Suprapubic skin (tissue), 4 donors: Measurements from ENCODE around the gene PLEKHO2. TPM values are rescaled to one million over a fixed set of nuclear protein-coding genes. Genes with fewer than 3 reads are reported as not detected.
"Not testable (repeated sequence)": the region's sequence is repeated elsewhere in the genome, so short reads cannot be mapped to it uniquely, and the experiment has no call there.

Experiments used
- DNase-seq, 2 donors: peaks; one replicate each; pipeline ENCODE4 v3.0.0-alpha.2; 2019; ENCODE audit warnings: low spot score in 2 of 2
- H3K27ac ChIP-seq: fragments of 200-600 bp; sonication (generic); one replicate; pipeline ENCODE4 v1.5.1; 2019
- H3K27me3 ChIP-seq: fragments of 200-600 bp; sonication (generic); one replicate; pipeline ENCODE4 v1.5.1; 2019
- H3K36me3 ChIP-seq: fragments of 200-600 bp; sonication (generic); one replicate; pipeline ENCODE4 v1.5.1; 2019
- H3K4me1 ChIP-seq: fragments of 200-600 bp; sonication (generic); one replicate; pipeline ENCODE4 v1.5.1; 2019
- H3K4me3 ChIP-seq: fragments of 200-600 bp; sonication (generic); one replicate; pipeline ENCODE4 v1.5.1; 2019; ENCODE audit warnings: mild to moderate bottlenecking
- H3K9me3 ChIP-seq: fragments of 200-600 bp; sonication (generic); one replicate; pipeline ENCODE4 v1.5.1; 2019
- EP300 ChIP-seq: sonication (generic); formaldehyde crosslinking; IDR thresholded peaks from one replicate; pipeline ENCODE4 v1.6.1; 2017; ENCODE audit warnings: antibody characterized with exemption
- POLR2A ChIP-seq, 2 donors: fragments of 450-650 bp; IDR thresholded peaks; one replicate each; pipeline ENCODE4 v1.6.1; 2017; ENCODE audit warnings: antibody characterized with exemption in 2 of 2, mild to moderate bottlenecking in 2 of 2, moderate library complexity in 2 of 2
- POLR2AphosphoS5 ChIP-seq, 3 donors: sonication (generic); formaldehyde crosslinking; IDR thresholded peaks; one replicate each; pipeline ENCODE4 v1.6.1; 2017; ENCODE audit warnings: antibody characterized with exemption in 3 of 3
- WGBS: methylation state at CpG from one replicate; pipeline ENCODE4 v1.1.5; 2018; 5-methylcytosine and 5-hydroxymethylcytosine counted together
- total RNA-seq, 4 donors: library from RNA; depleted of rRNA; stranded (reverse); fragments of >200 nt; gene quantifications; one replicate each; pipeline ENCODE4 v1.1.0, GENCODE V29; 2016
- TF ChIP-seq, protein P1 (sequence below), 2 donors: fragments of 200-600 bp in 1 of 2; fragments of 450-650 bp in 1 of 2; sonication (generic) in 1 of 2; IDR thresholded peaks; one replicate each; pipeline ENCODE4 v1.5.1; 2016 to 2019; ENCODE audit warnings: antibody characterized with exemption in 2 of 2, mild to moderate bottlenecking in 1 of 2, moderate library complexity in 1 of 2

The PLEKHO2 gene
- 10 to 100 TPM in 1 of 4 donors, 1 to 10 TPM in 3; 6.7 to 13.8 (median 8.0) TPM for total RNA-seq

DNA sequence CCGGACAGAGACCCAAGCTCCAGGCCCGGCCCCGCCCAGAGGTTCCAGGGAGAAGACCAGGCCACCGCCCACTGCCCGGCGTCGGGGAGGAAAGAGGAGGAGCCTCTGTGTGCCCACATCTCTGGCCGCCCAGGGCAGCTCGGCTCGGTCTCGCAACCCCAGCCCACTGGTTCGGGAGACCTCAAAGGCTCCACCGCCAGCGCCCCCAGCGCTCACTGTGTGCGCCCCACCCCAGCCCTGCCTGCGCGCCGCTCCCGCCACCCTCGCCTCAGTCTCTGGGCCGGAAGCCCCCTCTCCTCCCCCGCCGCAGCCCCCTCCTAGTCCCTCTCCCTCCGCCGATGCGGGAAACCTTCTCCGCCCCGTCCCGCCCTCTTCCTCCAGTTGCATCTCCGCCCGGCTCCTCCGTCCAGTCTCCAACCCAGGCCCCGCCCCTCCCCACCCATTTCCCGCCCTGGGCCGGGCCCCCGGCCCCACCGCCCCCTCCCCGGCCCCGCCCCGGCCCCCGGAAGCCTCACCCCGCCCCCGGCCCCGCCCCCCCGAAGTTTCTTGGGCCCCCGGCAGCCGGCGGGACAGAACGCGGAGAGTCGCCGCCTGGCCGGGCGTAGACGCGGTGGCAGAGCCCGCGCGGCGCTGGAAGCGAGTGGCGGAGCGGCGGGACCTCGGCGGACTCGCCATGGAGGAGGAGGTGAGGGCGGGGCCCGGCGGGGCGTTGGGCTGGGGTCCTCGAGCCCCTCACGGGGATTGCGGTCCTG, at the start of gene PLEKHO2:
Gene PLEKHO2 (plus strand): TSS at position 572 of the 752 bp plus-strand sequence. CDS start 102 bp downstream, at position 674.
- peak within 1 kb of the TSS; percentile 82 for H3K4me3 ChIP-seq
- peak within 1 kb of the TSS; percentile 80 for H3K27ac ChIP-seq
- no peaks in the 10 kb centered on the region for H3K9me3 ChIP-seq
- peaks cover 43% of the 10 kb centered on the region for H3K4me1 ChIP-seq
- H3K27me3 ChIP-seq = no peaks in the 10 kb centered on the region
- H3K36me3 ChIP-seq = no peaks in the 10 kb centered on the region
- TF ChIP-seq EP300 (no peak), POLR2A (IDR thresholded peaks at IDR 0.05) (peak in 1 of 2 donors; percentile 74), POLR2AphosphoS5 (IDR thresholded peaks at IDR 0.05) (peak; percentile 31 to 64 (median 47))
- TF ChIP-seq, protein P1, sequence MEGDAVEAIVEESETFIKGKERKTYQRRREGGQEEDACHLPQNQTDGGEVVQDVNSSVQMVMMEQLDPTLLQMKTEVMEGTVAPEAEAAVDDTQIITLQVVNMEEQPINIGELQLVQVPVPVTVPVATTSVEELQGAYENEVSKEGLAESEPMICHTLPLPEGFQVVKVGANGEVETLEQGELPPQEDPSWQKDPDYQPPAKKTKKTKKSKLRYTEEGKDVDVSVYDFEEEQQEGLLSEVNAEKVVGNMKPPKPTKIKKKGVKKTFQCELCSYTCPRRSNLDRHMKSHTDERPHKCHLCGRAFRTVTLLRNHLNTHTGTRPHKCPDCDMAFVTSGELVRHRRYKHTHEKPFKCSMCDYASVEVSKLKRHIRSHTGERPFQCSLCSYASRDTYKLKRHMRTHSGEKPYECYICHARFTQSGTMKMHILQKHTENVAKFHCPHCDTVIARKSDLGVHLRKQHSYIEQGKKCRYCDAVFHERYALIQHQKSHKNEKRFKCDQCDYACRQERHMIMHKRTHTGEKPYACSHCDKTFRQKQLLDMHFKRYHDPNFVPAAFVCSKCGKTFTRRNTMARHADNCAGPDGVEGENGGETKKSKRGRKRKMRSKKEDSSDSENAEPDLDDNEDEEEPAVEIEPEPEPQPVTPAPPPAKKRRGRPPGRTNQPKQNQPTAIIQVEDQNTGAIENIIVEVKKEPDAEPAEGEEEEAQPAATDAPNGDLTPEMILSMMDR (IDR thresholded peaks at IDR 0.05) = peak in 1 of 2 donors; percentile 30
- WGBS = 2% methylated on average over 29 of the region's 75 CpGs
- DNase-seq = peak; percentile 98

- 96% methylated on average over 3 of the region's 3 CpGs for WGBS
- Histone ChIP-seq H3K27ac (no peak overlapping the region), H3K4me1 (no peaks in the 10 kb centered on the region), H3K4me3 (no peak overlapping the region), H3K9me3 (no peaks in the 10 kb centered on the region), H3K36me3 (no peaks in the 10 kb centered on the region), H3K27me3 (no peaks in the 10 kb centered on the region)
- DNase-seq = no peak
- TF ChIP-seq POLR2AphosphoS5 (IDR thresholded peaks at IDR 0.05) = no peak
- TF ChIP-seq, protein P1 (IDR thresholded peaks at IDR 0.05) = no peak
- no peak for TF ChIP-seq POLR2A (IDR thresholded peaks at IDR 0.05)
- TF ChIP-seq EP300 = no peak
Observed at GRCh38 chr15:64792282-64792681, 49.4 kb upstream of the PLEKHO2 start.

- not testable (repeated sequence) for H3K27ac ChIP-seq
Observed at GRCh38 chr15:64795299-64795698, 46.4 kb upstream of the PLEKHO2 start.

GRCh38 chr15:64795921-64796320, 45.8 kb upstream of the PLEKHO2 start:
- 88% methylated on average over 9 of the region's 9 CpGs for WGBS
- not testable (repeated sequence) for H3K27ac ChIP-seq

More at GRCh38 chr15:64795299-64795698, 46.4 kb upstream of the PLEKHO2 start:
- 95% methylated on average over 7 of the region's 7 CpGs for WGBS
- not testable (repeated sequence) for DNase-seq, H3K4me3 ChIP-seq, H3K27me3 ChIP-seq, H3K4me1 ChIP-seq, H3K36me3 ChIP-seq, H3K9me3 ChIP-seq

DNA sequence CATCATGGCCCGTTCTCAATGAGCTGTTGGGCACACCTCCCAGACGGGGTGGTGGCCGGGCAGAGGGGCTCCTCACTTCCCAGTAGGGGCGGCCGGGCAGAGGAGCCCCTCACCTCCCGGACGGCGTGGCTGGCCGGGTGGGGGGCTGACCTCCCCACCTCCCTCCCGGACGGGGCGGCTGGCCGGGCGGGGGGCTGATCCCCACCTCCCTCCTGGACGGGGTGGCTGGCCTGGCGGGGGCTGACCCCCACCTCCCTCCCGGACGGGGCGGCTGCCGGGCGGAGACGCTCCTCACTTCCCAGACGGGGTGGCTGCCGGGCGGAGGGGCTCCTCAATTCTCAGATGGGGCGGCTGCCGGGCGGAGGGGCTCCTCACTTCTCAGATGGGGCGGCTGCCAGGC, 42.8 kb upstream of the PLEKHO2 start:
- not testable (repeated sequence) for H3K27ac ChIP-seq, H3K9me3 ChIP-seq, H3K36me3 ChIP-seq, H3K4me3 ChIP-seq, H3K27me3 ChIP-seq, DNase-seq, H3K4me1 ChIP-seq
- WGBS = no CpG with 5 or more reads among the region's 29 CpGs

More at GRCh38 chr15:64795921-64796320, 45.8 kb upstream of the PLEKHO2 start:
- H3K9me3 ChIP-seq, H3K36me3 ChIP-seq, DNase-seq, H3K27me3 ChIP-seq, H3K4me1 ChIP-seq, H3K4me3 ChIP-seq: not testable (repeated sequence)

DNA sequence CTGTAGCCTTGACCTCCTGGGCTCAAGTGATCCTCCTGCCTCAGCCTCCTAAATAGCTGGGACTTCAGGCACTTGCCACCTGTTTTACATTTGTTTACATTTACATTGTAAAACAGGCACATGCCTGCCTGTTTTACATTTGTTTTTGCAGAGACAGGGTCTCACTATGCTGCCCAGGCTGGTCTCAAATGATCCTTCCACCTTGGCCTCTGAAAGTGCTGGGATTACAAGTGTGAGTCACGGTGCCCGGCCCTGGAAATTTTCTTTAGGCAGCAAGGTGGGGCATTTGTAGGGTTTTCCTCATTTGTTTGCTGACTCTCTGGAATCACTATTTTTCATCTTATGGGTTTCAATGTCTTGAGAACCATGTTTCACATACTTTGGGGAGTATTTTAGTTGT, 41.2 kb upstream of the PLEKHO2 start:
- Histone ChIP-seq H3K27ac (no peak overlapping the region), H3K9me3 (no peaks in the 10 kb centered on the region), H3K27me3 (no peaks in the 10 kb centered on the region), H3K4me3 (no peak overlapping the region), H3K4me1 (no peaks in the 10 kb centered on the region), H3K36me3 (no peaks in the 10 kb centered on the region)
- TF ChIP-seq POLR2AphosphoS5 (IDR thresholded peaks at IDR 0.05) = no peak
- no peak for TF ChIP-seq EP300
- no peak for TF ChIP-seq POLR2A (IDR thresholded peaks at IDR 0.05)
- TF ChIP-seq, protein P1 (IDR thresholded peaks at IDR 0.05) = no peak
- DNase-seq = no peak
- WGBS = 88% methylated on average over 2 of the region's 2 CpGs
